Measurements from ENCODE around the gene PTX3. TPM values are rescaled to one million over a fixed set of nuclear protein-coding genes. Genes with fewer than 3 reads are reported as not detected.

The PTX3 gene
- total and polyA plus RNA-seq, 4 donors = 1.4 to 68.2 (median 3.5) TPM

- Histone ChIP-seq H3K4me1 (ENCODE audit: control insufficient read depth in 1 of 2, insufficient read depth in 2 of 2, low read length in 2 of 2) (no peaks in the 10 kb centered on the region), H3K36me3 (ENCODE audit: control insufficient read depth in 1 of 2, insufficient read depth in 2 of 2, low read length in 1 of 2) (no peaks in the 10 kb centered on the region), H3K27me3 (ENCODE audit: control insufficient read depth in 1 of 2, insufficient read depth in 2 of 2, low read length in 1 of 2) (no peaks in the 10 kb centered on the region), H3K4me3 (ENCODE audit: low read length in 2 of 2) (no peak overlapping the region), H3K27ac (ENCODE audit: low read depth in 1 of 2, low read length in 2 of 2) (no peak overlapping the region), H3K9me3 (ENCODE audit: control insufficient read depth, low read length) (no peaks in the 10 kb centered on the region)
- intact Hi-C loops (cut with DNase I) = no loop called here
- DNase-seq (no peak), ATAC-seq (ENCODE audit: low FRiP score) (no peak)
- 84 to 89% methylated on average over 3 of the region's 3 CpGs for WGBS, 2 donors
Measured at GRCh38 chr3:157416347-157417087, 20.1 kb upstream of the PTX3 start.

GRCh38 chr3:157417247-157417646, 19.4 kb upstream of the PTX3 start:
- intact Hi-C loops (cut with DNase I) = no loop called here
- Histone ChIP-seq H3K4me1 (ENCODE audit: control insufficient read depth in 1 of 2, insufficient read depth in 2 of 2, low read length in 2 of 2) (no peaks in the 10 kb centered on the region), H3K9me3 (ENCODE audit: control insufficient read depth, low read length) (no peaks in the 10 kb centered on the region), H3K27me3 (ENCODE audit: control insufficient read depth in 1 of 2, insufficient read depth in 2 of 2, low read length in 1 of 2) (no peaks in the 10 kb centered on the region), H3K4me3 (ENCODE audit: low read length in 2 of 2) (no peak overlapping the region), H3K27ac (ENCODE audit: low read depth in 1 of 2, low read length in 2 of 2) (no peak overlapping the region), H3K36me3 (ENCODE audit: control insufficient read depth in 1 of 2, insufficient read depth in 2 of 2, low read length in 1 of 2) (no peaks in the 10 kb centered on the region)
- DNase-seq (no peak), ATAC-seq (ENCODE audit: low FRiP score) (no peak)
- 93 to 94% methylated on average over 2 of the region's 2 CpGs for WGBS, 2 donors

GRCh38 chr3:157418104-157418503, 18.5 kb upstream of the PTX3 start:
- no peak for DNase-seq
- 83 to 86% methylated on average over 2 of the region's 2 CpGs for WGBS, 2 donors

GRCh38 chr3:157420606-157421130, 16.0 kb upstream of the PTX3 start:
- Histone ChIP-seq H3K27ac (ENCODE audit: low read depth in 1 of 2, low read length in 2 of 2) (no peak overlapping the region), H3K27me3 (ENCODE audit: control insufficient read depth in 1 of 2, insufficient read depth in 2 of 2, low read length in 1 of 2) (no peaks in the 10 kb centered on the region), H3K4me1 (ENCODE audit: control insufficient read depth in 1 of 2, insufficient read depth in 2 of 2, low read length in 2 of 2) (no peaks in the 10 kb centered on the region), H3K36me3 (ENCODE audit: control insufficient read depth in 1 of 2, insufficient read depth in 2 of 2, low read length in 1 of 2) (no peaks in the 10 kb centered on the region), H3K4me3 (ENCODE audit: low read length in 2 of 2) (no peak overlapping the region), H3K9me3 (ENCODE audit: control insufficient read depth, low read length) (peaks cover 4% of the 10 kb centered on the region)
- DNase-seq (no peak), ATAC-seq (ENCODE audit: low FRiP score) (no peak)
- intact Hi-C loops (cut with DNase I) = no loop called here
- WGBS, 2 donors = 54 to 57% methylated on average over 3 of the region's 3 CpGs

More at GRCh38 chr3:157418104-157418503, 18.5 kb upstream of the PTX3 start:
- Histone ChIP-seq H3K27me3 (ENCODE audit: control insufficient read depth in 1 of 2, insufficient read depth in 2 of 2, low read length in 1 of 2) (no peaks in the 10 kb centered on the region), H3K27ac (ENCODE audit: low read depth in 1 of 2, low read length in 2 of 2) (no peak overlapping the region), H3K4me1 (ENCODE audit: control insufficient read depth in 1 of 2, insufficient read depth in 2 of 2, low read length in 2 of 2) (no peaks in the 10 kb centered on the region), H3K9me3 (ENCODE audit: control insufficient read depth, low read length) (no peaks in the 10 kb centered on the region), H3K36me3 (ENCODE audit: control insufficient read depth in 1 of 2, insufficient read depth in 2 of 2, low read length in 1 of 2) (no peaks in the 10 kb centered on the region), H3K4me3 (ENCODE audit: low read length in 2 of 2) (no peak overlapping the region)
- intact Hi-C loops (cut with DNase I) = no loop called here
- ATAC-seq (ENCODE audit: low FRiP score) = no peak

- DNase-seq (no peak), ATAC-seq (ENCODE audit: low FRiP score) (no peak)
- H3K36me3 ChIP-seq (ENCODE audit: control insufficient read depth in 1 of 2, insufficient read depth in 2 of 2, low read length in 1 of 2) = no peaks in the 10 kb centered on the region
- no peak overlapping the region for H3K27ac ChIP-seq (ENCODE audit: low read depth in 1 of 2, low read length in 2 of 2)
- peaks cover 4% of the 10 kb centered on the region for H3K9me3 ChIP-seq (ENCODE audit: control insufficient read depth, low read length)
- H3K27me3 ChIP-seq (ENCODE audit: control insufficient read depth in 1 of 2, insufficient read depth in 2 of 2, low read length in 1 of 2) = no peaks in the 10 kb centered on the region
- intact Hi-C loops (cut with DNase I) = no loop called here
- no peaks in the 10 kb centered on the region for H3K4me1 ChIP-seq (ENCODE audit: control insufficient read depth in 1 of 2, insufficient read depth in 2 of 2, low read length in 2 of 2)
- no peak overlapping the region for H3K4me3 ChIP-seq (ENCODE audit: low read length in 2 of 2)
Measured at GRCh38 chr3:157423337-157423736, 13.3 kb upstream of the PTX3 start.

GRCh38 chr3:157427901-157428300, 8.7 kb upstream of the PTX3 start:
- Histone ChIP-seq H3K4me3 (ENCODE audit: low read length in 2 of 2) (no peak overlapping the region), H3K36me3 (ENCODE audit: control insufficient read depth in 1 of 2, insufficient read depth in 2 of 2, low read length in 1 of 2) (no peaks in the 10 kb centered on the region), H3K9me3 (ENCODE audit: control insufficient read depth, low read length) (peaks cover 4% of the 10 kb centered on the region), H3K4me1 (ENCODE audit: control insufficient read depth in 1 of 2, insufficient read depth in 2 of 2, low read length in 2 of 2) (no peaks in the 10 kb centered on the region), H3K27me3 (ENCODE audit: control insufficient read depth in 1 of 2, insufficient read depth in 2 of 2, low read length in 1 of 2) (no peaks in the 10 kb centered on the region), H3K27ac (ENCODE audit: low read depth in 1 of 2, low read length in 2 of 2) (no peak overlapping the region)
- intact Hi-C loops (cut with DNase I) = no loop called here
- WGBS, 2 donors = 5 to 9% methylated on average over 4 of the region's 4 CpGs
- DNase-seq (no peak), ATAC-seq (ENCODE audit: low FRiP score) (no peak)

GRCh38 chr3:157428853-157429252, 7.8 kb upstream of the PTX3 start:
- DNase-seq = no peak
- ATAC-seq (ENCODE audit: low FRiP score) = no peak
- Histone ChIP-seq H3K4me3 (ENCODE audit: low read length in 2 of 2) (no peak overlapping the region), H3K4me1 (ENCODE audit: control insufficient read depth in 1 of 2, insufficient read depth in 2 of 2, low read length in 2 of 2) (no peaks in the 10 kb centered on the region), H3K27me3 (ENCODE audit: control insufficient read depth in 1 of 2, insufficient read depth in 2 of 2, low read length in 1 of 2) (no peaks in the 10 kb centered on the region), H3K27ac (ENCODE audit: low read depth in 1 of 2, low read length in 2 of 2) (no peak overlapping the region), H3K9me3 (ENCODE audit: control insufficient read depth, low read length) (peaks cover 4% of the 10 kb centered on the region), H3K36me3 (ENCODE audit: control insufficient read depth in 1 of 2, insufficient read depth in 2 of 2, low read length in 1 of 2) (no peaks in the 10 kb centered on the region)
- 55 to 67% methylated on average over 1 of the region's 1 CpG for WGBS, 2 donors
- intact Hi-C loops (cut with DNase I) = no loop called here

- Histone ChIP-seq H3K4me3 (ENCODE audit: low read length in 2 of 2) (no peak overlapping the region), H3K27ac (ENCODE audit: low read depth in 1 of 2, low read length in 2 of 2) (no peak overlapping the region), H3K9me3 (ENCODE audit: control insufficient read depth, low read length) (peaks cover 4% of the 10 kb centered on the region), H3K27me3 (ENCODE audit: control insufficient read depth in 1 of 2, insufficient read depth in 2 of 2, low read length in 1 of 2) (no peaks in the 10 kb centered on the region), H3K4me1 (ENCODE audit: control insufficient read depth in 1 of 2, insufficient read depth in 2 of 2, low read length in 2 of 2) (no peaks in the 10 kb centered on the region), H3K36me3 (ENCODE audit: control insufficient read depth in 1 of 2, insufficient read depth in 2 of 2, low read length in 1 of 2) (no peaks in the 10 kb centered on the region)
- no peak for DNase-seq
- intact Hi-C loops (cut with DNase I) = no loop called here
- no peak for ATAC-seq (ENCODE audit: low FRiP score)
- WGBS, 2 donors = 49 to 54% methylated on average over 2 of the region's 2 CpGs
Measured at GRCh38 chr3:157429708-157430107, 6.9 kb upstream of the PTX3 start.

GRCh38 chr3:157438194-157438730, 1.6 kb downstream of the PTX3 start:
- no peaks in the 10 kb centered on the region for H3K36me3 ChIP-seq (ENCODE audit: control insufficient read depth in 1 of 2, insufficient read depth in 2 of 2, low read length in 1 of 2)
- ATAC-seq (ENCODE audit: low FRiP score) (no peak), DNase-seq (no peak)
- WGBS, 2 donors = 2 to 3% methylated on average over 22 of the region's 22 CpGs
- no peaks in the 10 kb centered on the region for H3K27me3 ChIP-seq (ENCODE audit: control insufficient read depth in 1 of 2, insufficient read depth in 2 of 2, low read length in 1 of 2)
- no peaks in the 10 kb centered on the region for H3K4me1 ChIP-seq (ENCODE audit: control insufficient read depth in 1 of 2, insufficient read depth in 2 of 2, low read length in 2 of 2)
- H3K4me3 ChIP-seq (ENCODE audit: low read length in 2 of 2) = peak overlapping the region in 1 of 2 donors; percentile 66
- intact Hi-C loops (cut with DNase I) = no loop called here
- H3K27ac ChIP-seq (ENCODE audit: low read depth in 1 of 2, low read length in 2 of 2) = no peak overlapping the region
- H3K9me3 ChIP-seq (ENCODE audit: control insufficient read depth, low read length) = no peaks in the 10 kb centered on the region
